ENCODE data around the gene ZNRF1.
"Not testable (repeated sequence)": the region's sequence is repeated elsewhere in the genome, so short reads cannot be mapped to it uniquely, and the experiment has no call there.

The ZNRF1 gene

DNA sequence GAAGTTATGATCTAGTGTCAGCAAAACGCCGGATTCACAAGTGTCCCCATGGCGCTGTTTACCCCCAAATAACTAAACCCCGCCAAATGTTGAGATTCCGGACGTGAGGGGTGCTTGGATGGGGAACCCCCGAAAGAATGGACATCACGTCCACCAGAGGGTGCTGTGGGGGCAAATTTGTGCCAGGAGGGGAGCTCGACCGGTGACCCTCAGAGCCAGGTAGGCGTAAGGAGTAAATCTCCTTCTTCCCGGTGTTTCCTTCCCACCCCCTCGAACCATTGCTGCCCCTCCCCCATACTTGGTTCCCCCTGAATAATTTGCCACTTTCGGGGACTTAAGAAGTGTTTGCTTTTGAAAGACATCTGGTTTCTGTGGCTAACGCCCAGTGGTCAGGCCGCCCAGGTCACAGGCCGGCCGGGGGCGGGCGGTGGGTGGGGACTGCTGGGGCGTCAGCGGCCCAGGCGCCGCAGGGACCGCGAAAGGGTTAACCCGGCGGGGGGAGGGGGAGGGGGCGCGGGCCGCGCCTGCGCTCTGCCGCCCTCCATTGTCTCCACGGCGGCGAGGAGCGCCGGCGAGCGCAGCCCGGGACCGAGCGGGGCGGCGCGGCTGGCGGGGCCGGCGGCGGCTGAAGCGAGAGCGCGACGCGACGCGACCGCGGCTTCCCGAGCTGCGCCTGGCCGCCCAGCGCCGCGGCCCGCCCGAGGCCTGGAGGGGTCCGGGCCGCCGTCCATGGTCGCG is at the start of gene ZNRF1:
Gene ZNRF1, plus strand, starts transcription at position 544 of the 738 bp plus-strand sequence. CDS start 648 bp downstream, outside the sequence.
- DNase-seq, result peak; percentile 81

DNA sequence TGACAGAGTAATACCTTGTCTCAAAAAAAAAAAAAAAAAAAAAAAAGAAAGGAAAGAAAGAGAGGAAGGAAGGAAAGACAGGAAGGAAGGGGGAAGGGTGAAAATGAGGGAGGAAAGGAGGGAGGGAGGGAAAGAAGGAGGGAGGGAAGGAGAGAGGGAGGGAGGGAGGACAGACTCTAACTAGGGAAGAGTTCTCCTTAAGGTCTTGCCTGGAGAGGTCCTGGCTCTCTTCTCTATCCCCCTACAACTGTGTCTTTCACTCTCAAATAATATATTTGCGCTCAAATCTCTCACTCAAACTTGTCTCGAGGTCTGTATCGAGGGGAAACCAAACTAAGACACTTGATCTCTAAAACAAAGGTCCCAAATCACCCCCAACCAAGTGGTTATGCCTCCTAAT is 49.5 kb upstream of the ZNRF1 start:
- no peak for DNase-seq

DNA sequence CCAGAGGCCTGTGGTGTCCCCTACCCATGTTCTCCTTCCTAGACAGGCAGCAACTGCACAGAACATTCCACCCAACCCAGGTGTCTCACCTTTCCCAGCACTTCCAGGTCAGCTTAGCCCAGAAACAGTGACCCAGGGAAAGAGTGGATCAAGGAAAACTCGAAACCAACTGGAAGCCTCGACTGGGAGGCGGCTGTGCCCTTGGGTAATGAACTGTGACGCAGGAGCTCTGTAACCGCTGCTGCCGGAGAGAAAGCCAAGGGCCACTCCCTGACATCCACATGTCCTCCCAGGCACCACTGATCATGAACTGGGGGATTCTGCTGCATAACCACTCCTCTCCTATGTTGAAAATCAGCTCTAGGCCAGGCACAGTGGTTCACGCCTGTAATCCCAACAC is 48.3 kb upstream of the ZNRF1 start:
- no peak for DNase-seq

DNA sequence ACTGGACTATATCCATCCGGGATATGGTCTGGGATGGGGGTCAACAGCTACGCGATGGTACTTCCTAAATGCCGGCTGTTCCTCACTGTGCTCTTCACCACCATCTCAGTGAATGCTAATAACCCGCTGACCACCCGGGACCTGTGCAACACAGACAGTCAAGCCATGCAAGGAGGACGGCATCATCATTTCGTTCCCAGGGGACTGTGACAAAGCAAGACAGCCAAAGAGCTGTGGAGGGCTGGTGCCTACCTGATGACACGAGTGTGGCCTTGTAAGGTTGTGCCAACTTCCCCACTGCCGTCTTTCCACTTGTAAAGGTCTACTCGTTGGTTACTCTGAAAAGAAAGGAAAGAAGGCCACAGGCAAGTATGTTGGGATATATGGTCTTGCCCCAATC is 47.6 kb upstream of the ZNRF1 start:
- no peak for DNase-seq

DNA sequence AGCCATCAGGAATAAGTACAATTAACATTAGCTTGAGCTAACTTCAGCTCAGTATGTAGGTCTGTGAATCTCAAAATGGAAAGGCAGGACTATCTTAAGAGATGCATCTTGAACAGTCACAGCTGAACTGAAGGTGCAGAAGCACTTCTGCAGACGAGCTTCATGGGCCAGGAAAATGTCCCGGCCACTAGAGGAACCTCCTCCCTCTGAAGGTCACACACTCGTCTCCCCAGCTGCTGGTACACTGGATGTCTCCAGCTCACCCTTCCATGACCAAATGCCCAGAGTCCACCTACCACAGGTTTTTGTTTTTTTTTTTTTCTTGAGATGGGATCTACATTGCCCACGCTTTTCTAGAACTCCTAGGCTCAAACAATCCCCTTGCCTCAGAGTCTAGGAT is 47.1 kb upstream of the ZNRF1 start:
- no peak for DNase-seq

DNA sequence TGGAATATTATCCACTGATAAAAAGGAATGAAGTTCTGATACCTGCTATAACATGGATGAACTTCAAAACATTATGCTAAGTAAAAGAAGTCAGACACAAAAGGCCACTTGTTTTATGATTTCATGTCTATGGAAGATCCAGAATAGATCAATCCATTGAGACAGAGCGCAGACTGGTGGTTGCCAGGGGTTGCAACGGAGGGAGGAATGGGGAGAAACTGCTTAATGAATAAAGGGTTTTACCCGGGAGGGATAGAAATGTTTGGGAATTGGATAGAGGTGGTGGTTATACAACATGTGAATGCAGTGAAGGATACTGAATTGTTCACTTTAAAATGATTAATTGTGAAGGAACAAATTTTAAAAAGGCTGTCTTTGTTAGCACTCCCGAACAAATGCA is 44.1 kb upstream of the ZNRF1 start:
- DNase-seq, result no peak

DNA sequence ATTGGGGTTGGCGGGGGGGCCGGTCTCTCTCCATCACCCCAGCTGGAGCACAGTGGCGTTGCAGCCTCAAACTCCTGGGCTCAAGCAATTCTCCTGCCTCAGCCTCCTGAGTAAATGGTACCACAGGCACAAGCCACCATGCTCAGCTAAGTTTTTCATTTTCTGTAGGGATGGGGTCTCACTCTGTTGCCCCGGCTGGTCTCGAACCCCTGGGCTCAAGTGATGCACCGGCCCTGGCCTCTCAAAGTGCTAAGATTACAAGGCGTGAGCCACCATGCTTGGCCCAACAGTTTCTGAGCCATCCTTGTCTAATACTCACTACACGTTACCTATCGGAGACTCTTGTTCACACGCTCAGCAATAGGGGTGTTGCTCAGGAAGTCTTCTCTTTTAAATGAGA is 25.5 kb upstream of the ZNRF1 start:
- no peak for DNase-seq

DNA sequence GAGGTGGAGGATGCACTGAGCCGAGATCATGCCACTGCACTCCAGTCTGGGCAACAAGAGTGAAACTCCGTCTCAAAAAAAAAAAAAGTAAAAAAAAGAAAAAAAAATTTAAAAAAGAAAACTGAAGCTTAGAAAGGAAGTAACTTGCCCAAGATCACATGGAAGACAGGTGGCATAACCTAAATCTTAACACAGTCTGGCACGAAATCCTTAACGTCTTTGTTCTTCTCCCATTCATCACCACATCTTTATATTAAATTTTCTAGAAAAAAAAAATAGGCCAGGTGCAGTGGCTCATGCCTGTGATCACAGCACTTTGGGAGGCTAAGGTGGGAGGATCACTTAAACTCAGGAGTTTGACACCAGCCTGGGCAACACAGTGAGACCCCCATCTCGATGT is 23.2 kb upstream of the ZNRF1 start:
- DNase-seq, result no peak

DNA sequence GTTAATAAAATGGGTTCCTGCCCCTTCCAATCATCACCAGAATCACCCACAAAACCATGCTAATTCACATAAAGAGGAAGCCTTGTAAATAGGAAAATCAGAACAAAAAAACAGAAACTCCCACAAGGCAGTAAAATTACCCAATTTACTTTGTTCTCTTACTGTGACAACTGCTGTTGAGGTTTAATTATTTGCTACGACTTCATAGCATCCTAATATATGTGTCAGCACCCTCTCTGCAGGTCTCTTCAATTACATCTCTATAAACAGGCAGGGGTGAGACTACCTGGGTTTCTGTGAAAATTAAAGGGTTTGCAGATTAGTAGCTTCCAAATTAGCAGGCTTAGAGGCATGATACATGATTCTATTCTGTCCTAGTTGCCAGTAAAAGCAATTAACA is 16.6 kb upstream of the ZNRF1 start:
- DNase-seq, result no peak

DNA sequence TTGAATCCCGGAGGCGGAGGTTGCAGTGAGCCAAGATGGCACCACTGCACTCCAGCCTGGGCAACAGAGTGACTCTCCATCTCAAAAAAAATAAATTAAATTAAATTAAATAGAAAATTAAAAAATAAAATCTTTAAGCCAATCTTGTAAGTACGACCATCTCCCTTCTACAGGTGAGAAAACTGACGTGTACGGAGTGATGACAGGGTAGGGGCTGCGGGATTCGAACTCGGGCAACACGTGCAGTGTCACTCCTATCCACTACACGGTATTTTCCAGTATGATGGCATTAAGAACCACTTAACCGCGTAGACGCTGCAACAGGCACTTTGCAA is 14.7 kb upstream of the ZNRF1 start:
- DNase-seq, result no peak

DNA sequence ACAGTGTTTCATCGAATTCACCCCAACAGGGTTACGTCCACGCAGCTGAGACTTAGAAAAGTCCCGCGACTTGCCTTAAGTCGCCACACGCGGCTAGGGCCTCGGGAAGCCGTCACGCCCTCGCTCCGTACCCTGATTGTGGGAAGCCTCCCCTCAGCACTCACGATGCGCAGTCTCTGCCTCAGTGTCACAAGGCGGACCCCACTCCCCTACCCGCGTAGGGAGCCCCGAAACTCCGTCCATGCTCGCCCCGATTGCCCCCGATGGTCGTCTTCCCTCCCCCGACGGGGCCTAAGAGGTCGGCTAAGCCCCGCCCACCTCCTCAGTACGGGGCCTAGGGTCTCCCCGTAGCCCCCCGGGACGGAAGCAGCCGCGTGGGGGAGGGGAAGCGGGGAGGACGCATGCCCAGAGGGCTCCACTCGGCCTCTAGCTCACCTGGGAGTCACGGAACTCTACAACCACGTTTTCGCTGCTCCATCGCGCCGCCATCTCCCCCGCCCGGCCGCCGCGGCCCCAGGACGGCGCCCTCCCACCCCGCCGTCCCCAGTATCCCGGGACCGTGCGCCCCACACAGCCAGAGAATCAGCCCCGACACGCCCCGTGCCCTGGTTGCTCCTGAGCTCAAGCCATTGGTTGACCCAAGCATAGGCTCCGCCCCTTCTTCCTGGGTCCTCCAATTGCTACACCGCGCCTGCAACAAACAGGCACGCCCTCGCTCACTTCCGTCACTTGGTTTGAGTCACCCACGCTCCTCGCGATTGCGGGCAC is 14.1 kb upstream of the ZNRF1 start, which contains the start of gene WDR59:
Gene WDR59, minus strand, starts transcription at position 595 of the 768 bp plus-strand sequence. Its CDS starts 106 bp downstream, at position 489.
- DNase-seq, result peak; percentile 98

DNA sequence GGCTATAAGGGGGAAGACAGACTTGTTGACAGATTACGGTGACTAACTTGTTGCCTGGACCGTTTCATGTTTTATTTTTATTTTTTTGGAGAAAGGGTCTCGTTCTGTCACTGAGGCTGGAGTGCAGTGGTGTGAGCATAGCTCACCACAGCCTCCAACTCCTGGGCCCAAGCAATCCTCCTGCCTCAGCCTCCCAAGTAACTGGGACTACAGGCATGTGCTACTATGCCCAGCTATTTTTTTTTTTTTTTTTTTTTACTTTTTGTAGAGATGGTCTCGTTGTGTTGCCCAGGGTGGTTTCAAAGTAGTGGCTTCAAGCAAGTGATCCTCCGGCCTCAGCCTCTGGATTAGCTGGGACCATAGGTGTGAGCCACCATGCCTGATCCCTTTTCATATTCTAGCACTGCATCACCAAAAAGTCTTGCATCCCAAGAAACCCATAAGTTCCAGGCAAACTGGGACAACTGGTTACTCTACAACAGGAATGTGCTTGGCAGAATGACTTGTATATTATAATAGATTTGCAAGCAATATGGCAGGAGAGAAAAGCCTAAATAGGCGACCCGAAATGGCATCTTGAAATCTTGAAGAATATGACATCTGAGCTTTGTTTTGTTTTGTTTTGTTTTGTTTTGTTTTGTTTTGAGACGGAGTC is 11.7 kb upstream of the ZNRF1 start:
- DNase-seq, result no peak

DNA sequence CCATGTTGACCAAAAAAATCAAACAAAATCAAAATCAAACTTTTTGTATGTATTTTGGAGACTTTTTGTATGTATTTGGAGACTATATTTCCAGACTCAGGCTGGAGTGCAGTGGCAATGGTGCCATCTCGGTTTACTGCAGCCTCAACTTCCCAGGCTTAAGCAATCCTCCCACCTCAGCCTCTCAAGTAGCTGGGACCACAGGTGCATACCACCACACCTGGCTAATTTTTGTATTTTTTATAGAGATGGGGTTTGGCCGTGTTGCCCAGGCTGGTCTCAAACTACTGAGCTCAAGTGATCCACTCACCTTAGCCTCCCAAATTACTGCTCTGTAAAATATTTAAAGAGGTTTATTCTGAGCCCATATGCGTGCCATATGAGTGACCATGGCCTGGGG is 9.0 kb upstream of the ZNRF1 start:
- DNase-seq, result not testable (repeated sequence)

DNA sequence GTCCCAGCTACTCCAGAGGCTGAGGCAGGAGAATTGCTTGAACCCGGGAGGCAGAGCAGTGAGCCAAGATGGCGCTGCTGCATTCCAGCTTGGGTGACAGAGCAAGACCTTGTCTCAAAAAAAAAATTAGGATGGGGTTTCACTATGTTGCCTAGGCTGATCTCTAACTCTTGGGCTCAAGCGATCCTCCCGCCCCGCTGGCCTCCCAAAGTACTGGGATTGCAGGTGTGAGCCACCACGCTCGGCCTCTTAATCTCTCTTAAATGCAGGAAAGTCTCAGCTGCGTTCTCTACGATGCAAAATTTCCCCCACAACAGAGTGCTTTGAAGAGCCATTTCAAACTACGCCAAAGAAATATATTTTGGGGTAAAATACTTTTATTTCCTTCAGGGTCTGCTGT is 8.0 kb upstream of the ZNRF1 start:
- DNase-seq, result no peak

DNA sequence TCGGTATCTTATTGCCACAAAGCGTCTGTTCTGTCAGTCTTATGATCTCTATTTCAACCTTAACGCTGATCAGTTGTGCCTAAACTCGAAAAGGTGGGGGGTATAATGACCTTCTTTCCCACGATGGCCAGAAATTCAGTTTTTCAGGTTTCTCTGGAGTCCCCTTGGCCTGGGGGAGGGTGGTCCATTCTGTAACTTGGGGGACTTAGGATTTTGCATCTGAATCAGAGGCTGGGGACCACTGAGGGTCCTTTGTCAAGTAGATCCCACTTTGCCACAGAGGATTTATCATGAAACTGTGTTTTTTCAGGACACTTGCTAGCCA is 7.6 kb upstream of the ZNRF1 start:
- no peak for DNase-seq

DNA sequence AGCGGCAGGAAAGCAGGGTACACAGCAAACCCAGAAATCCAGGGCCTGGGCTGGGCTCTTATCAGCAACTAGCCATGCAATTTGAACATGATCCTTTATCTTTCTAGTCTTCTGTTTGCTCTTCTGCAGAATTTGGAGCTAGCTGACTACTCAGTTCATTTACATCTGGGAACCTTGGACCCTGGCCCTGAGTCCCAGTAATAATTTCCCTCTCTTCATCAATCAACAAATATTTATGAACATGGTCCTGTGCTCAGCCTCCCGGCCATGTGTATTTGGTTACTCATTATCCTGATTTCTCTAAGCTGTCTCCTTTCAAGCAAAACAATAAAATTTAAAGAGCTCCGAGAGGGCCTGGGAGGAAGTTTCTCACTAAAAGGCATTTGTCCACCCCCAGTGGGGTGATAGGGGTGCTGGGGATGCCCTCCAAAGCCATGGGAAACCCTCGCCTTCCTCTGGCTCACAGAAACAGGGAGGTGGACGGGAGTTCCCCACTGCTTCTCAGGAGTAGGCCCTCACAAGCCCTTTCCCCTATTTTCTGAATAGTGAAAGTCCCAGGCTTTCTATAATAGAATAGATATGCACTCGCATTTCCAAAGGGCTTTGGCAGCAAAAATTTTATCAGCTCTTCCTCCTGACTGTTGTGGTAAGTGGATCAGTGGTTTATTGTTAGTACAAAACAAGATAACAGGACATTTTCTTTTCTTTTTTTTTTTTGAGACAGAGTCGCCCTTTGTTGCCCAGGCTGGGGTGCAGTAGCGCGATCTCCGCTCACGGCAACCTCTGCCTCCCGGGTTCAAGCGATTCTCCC is 7.0 kb upstream of the ZNRF1 start:
- DNase-seq, result no peak

DNA sequence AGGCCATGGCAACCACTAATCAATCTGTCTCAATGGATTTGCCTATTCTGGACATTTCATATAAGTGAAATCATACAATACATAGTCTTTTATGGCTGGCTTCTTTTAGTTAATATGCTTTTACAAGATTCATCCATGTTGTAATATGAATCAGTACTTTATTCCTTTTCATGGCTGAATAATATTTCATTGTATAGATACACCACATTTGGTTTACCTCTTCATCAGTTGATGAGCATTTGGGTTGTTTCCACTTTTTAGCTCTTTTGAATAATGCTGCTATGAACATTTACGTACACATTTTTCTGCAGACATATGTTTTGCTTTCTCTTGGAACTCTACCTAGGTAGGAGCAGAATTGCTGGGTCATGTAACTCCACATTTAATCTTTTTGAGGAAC is 2.8 kb upstream of the ZNRF1 start:
- DNase-seq, result no peak

DNA sequence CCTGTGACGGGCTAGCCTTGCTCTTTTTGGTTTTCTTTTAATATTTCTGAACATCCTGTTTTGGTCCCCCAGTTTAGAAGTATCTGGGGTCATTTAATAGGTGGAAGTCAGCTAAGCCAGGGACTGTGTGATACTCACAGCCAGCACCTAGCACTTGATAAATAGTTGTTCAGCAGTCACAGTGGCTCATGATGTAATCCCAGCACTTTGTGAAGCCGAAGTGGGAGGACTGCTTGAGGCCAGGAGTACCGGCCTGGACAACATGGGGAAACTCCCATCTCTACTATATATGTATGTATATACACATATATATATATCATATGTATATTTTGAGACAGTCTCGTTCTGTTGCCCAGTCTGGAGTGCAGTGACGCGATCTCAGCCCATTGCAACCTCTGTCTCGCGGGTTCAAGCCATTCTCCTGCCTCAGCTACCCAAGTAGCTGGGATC is 1.8 kb upstream of the ZNRF1 start:
- DNase-seq, result no peak

DNA sequence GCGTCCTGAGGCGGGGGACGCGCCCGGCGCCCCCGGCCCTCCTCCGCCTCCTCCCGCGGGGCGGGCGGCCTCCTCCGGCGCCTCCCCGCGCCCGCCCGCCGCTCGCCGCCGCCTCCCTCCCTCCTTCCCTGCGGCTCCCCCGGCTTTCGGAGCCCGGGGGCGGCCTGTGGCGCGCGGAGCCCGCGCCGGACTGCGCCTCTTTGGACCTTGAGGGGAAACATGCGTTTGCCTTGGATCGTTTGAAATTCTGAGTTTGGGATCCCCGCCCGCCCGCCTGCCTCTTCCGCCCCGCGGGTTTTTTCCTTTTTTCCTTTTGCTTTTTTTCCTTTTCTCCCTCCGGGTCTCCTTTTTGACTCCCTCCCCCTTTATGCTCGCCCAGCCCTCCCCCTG is 390 bp downstream of the ZNRF1 start:
- DNase-seq, result peak; percentile 16

DNA sequence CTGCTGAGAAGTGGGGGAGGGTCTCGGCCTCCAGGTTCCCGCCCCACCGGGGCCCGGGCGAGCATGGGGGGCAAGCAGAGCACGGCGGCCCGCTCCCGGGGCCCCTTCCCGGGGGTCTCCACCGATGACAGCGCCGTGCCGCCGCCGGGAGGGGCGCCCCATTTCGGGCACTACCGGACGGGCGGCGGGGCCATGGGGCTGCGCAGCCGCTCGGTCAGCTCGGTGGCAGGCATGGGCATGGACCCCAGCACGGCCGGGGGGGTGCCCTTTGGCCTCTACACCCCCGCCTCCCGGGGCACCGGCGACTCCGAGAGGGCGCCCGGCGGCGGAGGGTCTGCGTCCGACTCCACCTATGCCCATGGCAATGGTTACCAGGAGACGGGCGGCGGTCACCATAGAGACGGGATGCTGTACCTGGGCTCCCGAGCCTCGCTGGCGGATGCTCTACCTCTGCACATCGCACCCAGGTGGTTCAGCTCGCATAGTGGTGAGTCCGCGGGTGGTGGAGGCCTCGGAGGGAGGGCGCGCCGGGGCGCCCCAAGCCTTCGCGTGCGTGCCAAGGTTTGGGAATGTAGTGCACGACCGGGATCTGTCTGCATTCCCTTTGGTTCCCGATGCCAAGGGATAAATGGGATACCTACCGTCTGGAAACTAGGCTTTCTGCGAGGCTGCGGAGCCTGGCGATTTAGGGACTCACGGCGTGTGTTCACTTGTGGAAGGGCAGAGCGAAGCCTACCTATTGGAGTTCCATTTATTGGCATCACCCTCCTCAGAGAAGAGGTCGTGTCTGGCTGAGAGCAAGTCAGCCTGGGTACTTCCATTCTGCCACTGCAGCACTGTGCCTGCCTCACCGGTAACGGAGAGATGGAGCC is 1.0 kb downstream of the ZNRF1 start:
- DNase-seq, result peak; percentile 66

DNA sequence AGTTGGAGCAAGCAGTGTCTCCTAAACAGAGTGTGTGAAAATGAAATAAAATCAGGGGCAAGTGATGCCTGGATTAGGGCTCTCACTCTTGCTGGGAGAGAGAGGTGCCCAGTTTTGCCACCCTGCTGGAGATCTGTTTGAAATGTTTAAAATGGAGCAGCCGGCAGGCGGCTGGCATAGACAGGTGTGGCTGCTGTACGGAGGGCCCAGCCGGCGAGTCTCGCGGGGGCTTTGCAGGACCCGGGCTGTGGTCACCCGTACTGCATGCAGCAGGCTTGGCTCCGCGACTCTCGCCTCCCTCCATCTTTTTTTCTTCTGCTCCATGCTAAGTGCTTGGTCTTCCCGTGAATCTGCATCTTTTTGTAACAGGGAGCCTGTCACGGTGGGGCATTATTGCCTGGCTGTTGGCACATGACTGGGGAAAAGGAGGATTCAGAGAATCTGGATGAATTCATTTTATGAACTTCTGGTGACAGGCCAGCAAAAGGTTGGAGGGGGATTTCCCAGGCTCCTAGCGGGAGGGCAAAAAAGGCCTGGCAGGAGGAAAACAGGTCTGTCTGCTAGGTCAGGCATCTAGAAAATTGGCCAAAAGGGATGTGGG is 1.8 kb downstream of the ZNRF1 start:
- no peak for DNase-seq

DNA sequence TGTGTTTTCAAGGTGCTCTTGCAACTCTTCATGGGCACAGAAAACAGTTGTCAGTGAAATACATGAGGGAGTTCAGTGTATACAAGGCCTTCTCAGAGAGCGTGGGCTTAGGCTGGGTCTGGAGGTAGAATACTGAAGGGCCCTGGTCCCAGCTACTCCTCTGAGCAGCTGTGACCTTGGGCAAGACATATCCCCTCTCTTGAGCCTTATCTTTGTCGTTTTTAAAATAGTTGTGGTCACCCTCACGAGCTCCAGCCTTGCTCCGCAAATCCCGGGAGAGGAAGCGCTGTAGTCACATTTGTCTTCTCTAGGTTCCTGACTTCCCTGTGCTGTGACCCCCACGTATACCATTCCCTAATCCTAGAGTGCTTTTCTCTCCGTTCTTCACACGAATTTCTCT is 3.6 kb downstream of the ZNRF1 start:
- DNase-seq, result no peak

Data from activated gamma-delta T cell treated with Interleukin-2 at 50 U/mL for 16 hours (primary cell).